Stomach (tissue), 9 donors: ENCODE data around the gene NXPH2. TPM values are rescaled to one million over a fixed set of nuclear protein-coding genes. Genes with fewer than 3 reads are reported as not detected.

Experiments used
- DNase-seq, 2 donors: peaks; one replicate each; pipeline versions ENCODE4 v3.0.0 to v3.0.0-alpha.2; 2013 to 2019
- H3K27ac ChIP-seq, 5 donors: fragments of 200-600 bp in 4 of 5; sonication (generic) in 4 of 5; one replicate each; pipeline ENCODE4 v1.5.1; 2013 to 2019; ENCODE audit warnings: mild to moderate bottlenecking in 1 of 5, moderate library complexity in 1 of 5
- H3K27me3 ChIP-seq, 3 donors: fragments of 200-600 bp; sonication (generic); one replicate each; pipeline ENCODE4 v1.5.1; 2017 to 2019; ENCODE audit warnings: mixed run types in 1 of 3
- H3K36me3 ChIP-seq, 4 donors: fragments of 200-600 bp; sonication (generic); 1 replicate in 3 of 4; 2 replicates in 1 of 4; pipeline ENCODE4 v1.5.1; 2016 to 2019
- H3K4me1 ChIP-seq, 4 donors: fragments of 200-600 bp; sonication (generic); one replicate each; pipeline ENCODE4 v1.5.1; 2016 to 2019
- H3K4me3 ChIP-seq, 4 donors: fragments of 200-600 bp; sonication (generic) in 3 of 4; one replicate each; pipeline ENCODE4 v1.5.1; 2016 to 2019; ENCODE audit warnings: mild to moderate bottlenecking in 1 of 4
- H3K9me3 ChIP-seq, 4 donors: fragments of 200-600 bp; sonication (generic); one replicate each; pipeline ENCODE4 v1.5.1; 2016 to 2019
- EP300 ChIP-seq: sonication (generic); formaldehyde crosslinking; IDR thresholded peaks from one replicate; pipeline ENCODE4 v1.6.1; 2017; ENCODE audit warnings: antibody characterized with exemption
- POLR2A ChIP-seq, 4 donors: fragments of 450-650 bp; IDR thresholded peaks; one replicate each; pipeline ENCODE4 v1.6.1; 2016; ENCODE audit warnings: antibody characterized with exemption in 4 of 4, control low read depth in 2 of 4, mild to moderate bottlenecking in 1 of 4, moderate library complexity in 1 of 4
- POLR2AphosphoS5 ChIP-seq, 3 donors: sonication (generic); formaldehyde crosslinking; IDR thresholded peaks; one replicate each; pipeline ENCODE4 v1.6.1; 2016; ENCODE audit warnings: antibody characterized with exemption in 3 of 3
- WGBS, 5 donors: extraction: QIAGEN DNeasy Blood & Tissue Kit in 3 of 5; methylation state at CpG; one replicate each; pipeline versions ENCODE4 v1.1.5 to v1.1.7; 2013 to 2018; 5-methylcytosine and 5-hydroxymethylcytosine counted together
- intact Hi-C: fragments of 100-400 bp; cut with DNase I; formaldehyde crosslinking; loops from one replicate; pipeline ENCODE4 v1.15.1; 2023; ENCODE audit warnings: low total_unique reads
- polyA plus RNA-seq, 3 donors: library from polyadenylated mRNA; stranded (reverse); fragments of 200-250 nt; gene quantifications; one replicate each; pipeline ENCODE4 v1.2.3, GENCODE V29; 2013
- total RNA-seq, 5 donors: library from RNA; depleted of rRNA; stranded (reverse); fragments of >200 nt; gene quantifications; one replicate each; pipeline versions ENCODE4 v1.1.0 to v1.2.3, GENCODE V29; 2014 to 2016
- TF ChIP-seq, protein P1 (sequence below), 7 experiments: fragments of 450-650 bp in 4 of 7; fragments of 200-600 bp in 3 of 7; sonication (generic) in 3 of 7; IDR thresholded peaks; one replicate each; pipeline ENCODE4 v1.5.1; 2016 to 2019; ENCODE audit warnings: antibody characterized with exemption in 7 of 7, control low read depth in 2 of 7, mild to moderate bottlenecking in 1 of 7
- donor health status: healthy with polysubstance abuse.
- donor health status: Bipolar disorder and iron deficiency.
- donor health status: healthy.

NXPH2 gene
- total and polyA plus RNA-seq, 8 donors: 1.1 TPM; not detected in 7

- no peak for DNase-seq
- Histone ChIP-seq H3K9me3 (peaks cover 0 to 5% (median 0%) of the 10 kb centered on the region in 4 donors), H3K36me3 (no peaks in the 10 kb centered on the region), H3K27me3 (peaks cover 0 to 28% (median 0%) of the 10 kb centered on the region in 3 donors), H3K27ac (no peak overlapping the region), H3K4me1 (no peaks in the 10 kb centered on the region), H3K4me3 (no peak overlapping the region)
- intact Hi-C loops: no loop called here
- TF ChIP-seq, protein P1, sequence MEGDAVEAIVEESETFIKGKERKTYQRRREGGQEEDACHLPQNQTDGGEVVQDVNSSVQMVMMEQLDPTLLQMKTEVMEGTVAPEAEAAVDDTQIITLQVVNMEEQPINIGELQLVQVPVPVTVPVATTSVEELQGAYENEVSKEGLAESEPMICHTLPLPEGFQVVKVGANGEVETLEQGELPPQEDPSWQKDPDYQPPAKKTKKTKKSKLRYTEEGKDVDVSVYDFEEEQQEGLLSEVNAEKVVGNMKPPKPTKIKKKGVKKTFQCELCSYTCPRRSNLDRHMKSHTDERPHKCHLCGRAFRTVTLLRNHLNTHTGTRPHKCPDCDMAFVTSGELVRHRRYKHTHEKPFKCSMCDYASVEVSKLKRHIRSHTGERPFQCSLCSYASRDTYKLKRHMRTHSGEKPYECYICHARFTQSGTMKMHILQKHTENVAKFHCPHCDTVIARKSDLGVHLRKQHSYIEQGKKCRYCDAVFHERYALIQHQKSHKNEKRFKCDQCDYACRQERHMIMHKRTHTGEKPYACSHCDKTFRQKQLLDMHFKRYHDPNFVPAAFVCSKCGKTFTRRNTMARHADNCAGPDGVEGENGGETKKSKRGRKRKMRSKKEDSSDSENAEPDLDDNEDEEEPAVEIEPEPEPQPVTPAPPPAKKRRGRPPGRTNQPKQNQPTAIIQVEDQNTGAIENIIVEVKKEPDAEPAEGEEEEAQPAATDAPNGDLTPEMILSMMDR (IDR thresholded peaks at IDR 0.05): no peak
- TF ChIP-seq POLR2AphosphoS5 (IDR thresholded peaks at IDR 0.05) (no peak), POLR2A (IDR thresholded peaks at IDR 0.05) (no peak), EP300 (no peak)
- WGBS, 5 donors: 85 to 96% (median 95%) methylated on average over 2 of the region's 2 CpGs; no CpG with 5 or more reads in 1 of the 5 donors
Observed at GRCh38 chr2:138794724-138795123, 14.5 kb upstream of the NXPH2 start.

- Histone ChIP-seq H3K27me3 (peaks cover 0 to 6% (median 0%) of the 10 kb centered on the region in 3 donors), H3K36me3 (no peaks in the 10 kb centered on the region), H3K9me3 (no peaks in the 10 kb centered on the region), H3K4me3 (no peak overlapping the region), H3K4me1 (peaks cover 0 to 7% (median 4%) of the 10 kb centered on the region in 4 donors), H3K27ac (no peak overlapping the region)
- intact Hi-C loops: no loop called here
- TF ChIP-seq, protein P1 (IDR thresholded peaks at IDR 0.05): peak in 5 of 7 experiments; percentile 48 to 67 (median 56)
- TF ChIP-seq POLR2AphosphoS5 (IDR thresholded peaks at IDR 0.05) (no peak), POLR2A (IDR thresholded peaks at IDR 0.05) (no peak), EP300 (no peak)
- 19 to 27% (median 23%) methylated on average over 2 of the region's 2 CpGs for whole genome bisulfite sequencing, 5 donors
- peak in 1 of 2 donors; percentile 68 for DNase-seq
Observed at GRCh38 chr2:138787053-138787666, 7.0 kb upstream of the NXPH2 start.

GRCh38 chr2:138782383-138782782 is 2.2 kb upstream of the NXPH2 start:
- intact Hi-C loops: no loop called here

GRCh38 chr2:138780908-138781307 is 718 bp upstream of the NXPH2 start:
- WGBS, 5 donors: 9 to 26% (median 10%) methylated on average over 19 of the region's 19 CpGs

More at GRCh38 chr2:138782383-138782782, 2.2 kb upstream of the NXPH2 start:
- Histone ChIP-seq H3K27ac (no peak overlapping the region), H3K4me3 (no peak overlapping the region), H3K9me3 (no peaks in the 10 kb centered on the region), H3K4me1 (peaks cover 16 to 36% (median 28%) of the 10 kb centered on the region in 4 donors), H3K36me3 (no peaks in the 10 kb centered on the region), H3K27me3 (peaks cover 19 to 53% (median 36%) of the 10 kb centered on the region in 3 donors)
- TF ChIP-seq, protein P1 (IDR thresholded peaks at IDR 0.05): no peak
- TF ChIP-seq POLR2A (IDR thresholded peaks at IDR 0.05) (no peak), EP300 (no peak), POLR2AphosphoS5 (IDR thresholded peaks at IDR 0.05) (no peak)
- WGBS, 5 donors: 80 to 94% (median 89%) methylated on average over 5 of the region's 5 CpGs
- no peak for DNase-seq

More at GRCh38 chr2:138780908-138781307, 718 bp upstream of the NXPH2 start:
- H3K4me3 ChIP-seq: peak overlapping the region in 3 of 4 donors; percentile 37 to 54 (median 54)
- peaks cover 16 to 29% (median 24%) of the 10 kb centered on the region in 4 donors for H3K4me1 ChIP-seq
- intact Hi-C loops: no loop called here
- no peaks in the 10 kb centered on the region for H3K9me3 ChIP-seq
- no peak for DNase-seq
- no peak overlapping the region for H3K27ac ChIP-seq
- peaks cover 19 to 66% (median 36%) of the 10 kb centered on the region in 3 donors for H3K27me3 ChIP-seq
- no peak for TF ChIP-seq EP300
- no peak for TF ChIP-seq POLR2AphosphoS5 (IDR thresholded peaks at IDR 0.05)
- no peaks in the 10 kb centered on the region for H3K36me3 ChIP-seq
